Pancreas (tissue), 10 donors: ENCODE results near the gene RNF169. TPM values are rescaled to one million over a fixed set of nuclear protein-coding genes. Genes with fewer than 3 reads are reported as not detected.

Experiments used
- ATAC-seq, 4 donors: fragments of 200-7000 bp; cut with Tn5 transposase; one replicate each; pipeline versions ENCODE4 v1.8.0 to v1.9.1; 2020; ENCODE audit warnings: mild to moderate bottlenecking in 4 of 4, moderate library complexity in 4 of 4
- DNase-seq, 6 donors: peaks; one replicate each; pipeline ENCODE4 v3.0.0-alpha.2; 2020
- FAIRE-seq: peaks from 2 replicates; lab custom pipeline; 2012; peaks lifted over from hg19 to GRCh38; lab: Jason Lieb, UNC
- H3K27ac ChIP-seq, 4 donors: fragments of 200-600 bp; sonication (generic); 1 replicate in 3 of 4; 2 replicates in 1 of 4; pipeline versions ENCODE4 v1.5.0 to v1.8.0; 2020
- H3K27me3 ChIP-seq, 4 donors: fragments of 200-600 bp; one replicate each; pipeline ENCODE4 v1.8.0; 2021
- H3K36me3 ChIP-seq, 3 donors: fragments of 200-600 bp; sonication (generic) in 1 of 3; one replicate each; pipeline versions ENCODE4 v1.5.0 to v1.8.0; 2020 to 2021
- H3K4me1 ChIP-seq, 3 donors: fragments of 200-600 bp; one replicate each; pipeline ENCODE4 v1.8.0; 2021
- H3K4me3 ChIP-seq, 4 donors: fragments of 200-600 bp; sonication (generic) in 2 of 4; one replicate each; pipeline versions ENCODE4 v1.5.0 to v1.8.0; 2020 to 2021
- H3K9me3 ChIP-seq, 4 donors: fragments of 200-600 bp; one replicate each; pipeline ENCODE4 v1.8.0; 2021
- CTCF ChIP-seq, 4 donors: fragments of 200-600 bp; sonication (generic) in 3 of 4; IDR thresholded peaks; one replicate each; pipeline versions ENCODE4 v1.5.0 to v1.8.0; 2021; ENCODE audit warnings: antibody characterized with exemption in 4 of 4
- WGBS, 2 donors: extraction: QIAGEN DNeasy Blood & Tissue Kit; methylation state at CpG; one replicate each; pipeline ENCODE4 v1.1.7; 2013; 5-methylcytosine and 5-hydroxymethylcytosine counted together
- intact Hi-C, 3 donors: fragments of 100-400 bp; cut with DNase I; formaldehyde crosslinking; loops; one replicate each; pipeline versions ENCODE4 v1.11.1 to v1.14.2; 2022
- polyA plus RNA-seq, 2 donors: library from polyadenylated mRNA; stranded (reverse); fragments of 200-250 nt; gene quantifications; one replicate each; pipeline ENCODE4 v1.2.3, GENCODE V29; 2013
- total RNA-seq, 6 donors: library from RNA; stranded (reverse); fragmentation: NEBNext Ultra II Directional in 4 of 6; extraction: Animal tissue kit (Norgen Biotek cat#: 25700) in 4 of 6; gene quantifications; one replicate each; pipeline versions ENCODE4 v1.2.1 to v1.2.4, GENCODE V29; 2021 to 2023
- donor health status: healthy with polysubstance abuse.
- donor health status: DM: no; HTN: no; CAD: no; lungs with moderate emphysema.
- donor health status: DM: no; HTN: no; CAD: no.
- donor health status: control.
- donor health status: control.
- donor health status: Bipolar disorder and iron deficiency.
- donor health status: DM: yes; HTN: yes; CAD: no.
- donor health status: DM: no; HTN: no; CAD: no.
- donor health status: DM: no; HTN: no; CAD: no.
- donor health status: DM: yes; HTN: yes; CAD: no.

RNF169 gene
- total and polyA plus RNA-seq, 8 donors = 2.3 to 12.0 (median 6.9) TPM

- no peak overlapping the region for H3K27ac ChIP-seq
- no peaks in the 10 kb centered on the region for H3K27me3 ChIP-seq
- no peak overlapping the region for H3K4me3 ChIP-seq
- ATAC-seq = no peak
- TF ChIP-seq CTCF (IDR thresholded peaks at IDR 0.05) = no peak
- no peaks in the 10 kb centered on the region for H3K4me1 ChIP-seq
- H3K9me3 ChIP-seq = no peaks in the 10 kb centered on the region
- no peaks in the 10 kb centered on the region for H3K36me3 ChIP-seq
- no peak for DNase-seq
- no peak for FAIRE-seq
- intact Hi-C loops = no loop called here
Measured at GRCh38 chr11:74809801-74810200, 61.2 kb downstream of the RNF169 start.

GRCh38 chr11:74815966-74816365 is 67.3 kb downstream of the RNF169 start:
- Histone ChIP-seq H3K36me3 (no peaks in the 10 kb centered on the region), H3K27ac (no peak overlapping the region), H3K27me3 (no peaks in the 10 kb centered on the region), H3K4me1 (no peaks in the 10 kb centered on the region), H3K9me3 (no peaks in the 10 kb centered on the region), H3K4me3 (no peak overlapping the region)
- ATAC-seq (no peak), FAIRE-seq (no peak), DNase-seq (no peak)
- intact Hi-C loops = no loop called here
- WGBS, 2 donors = 67 to 79% methylated on average over 3 of the region's 3 CpGs
- TF ChIP-seq CTCF (IDR thresholded peaks at IDR 0.05) = no peak

GRCh38 chr11:74816664-74817063 is 68.0 kb downstream of the RNF169 start:
- H3K4me3 ChIP-seq = no peak overlapping the region
- no peaks in the 10 kb centered on the region for H3K9me3 ChIP-seq
- TF ChIP-seq CTCF (IDR thresholded peaks at IDR 0.05) = no peak
- ATAC-seq = no peak
- H3K4me1 ChIP-seq = no peaks in the 10 kb centered on the region
- WGBS, 2 donors = 90 to 96% methylated on average over 2 of the region's 2 CpGs
- DNase-seq = no peak
- no peak overlapping the region for H3K27ac ChIP-seq
- H3K36me3 ChIP-seq = no peaks in the 10 kb centered on the region
- intact Hi-C loops = no loop called here
- H3K27me3 ChIP-seq = no peaks in the 10 kb centered on the region
- FAIRE-seq = no peak

- Histone ChIP-seq H3K4me1 (peaks cover 0 to 9% (median 5%) of the 10 kb centered on the region in 3 donors), H3K27me3 (no peaks in the 10 kb centered on the region), H3K36me3 (no peaks in the 10 kb centered on the region), H3K9me3 (no peaks in the 10 kb centered on the region), H3K4me3 (no peak overlapping the region), H3K27ac (no peak overlapping the region)
- WGBS, 2 donors = 72 to 84% methylated on average over 3 of the region's 3 CpGs
- FAIRE-seq (no peak), ATAC-seq (no peak), DNase-seq (no peak)
- intact Hi-C loops = no loop called here
- TF ChIP-seq CTCF (IDR thresholded peaks at IDR 0.05) = no peak
Measured at GRCh38 chr11:74818283-74818946, 69.8 kb downstream of the RNF169 start.

GRCh38 chr11:74819400-74819799 is 70.8 kb downstream of the RNF169 start:
- 93 to 100% methylated on average over 1 of the region's 1 CpG for WGBS, 2 donors
- Histone ChIP-seq H3K27ac (no peak overlapping the region), H3K27me3 (no peaks in the 10 kb centered on the region), H3K4me1 (peaks cover 0 to 9% (median 5%) of the 10 kb centered on the region in 3 donors), H3K36me3 (no peaks in the 10 kb centered on the region), H3K9me3 (peaks cover 0 to 4% (median 2%) of the 10 kb centered on the region in 4 donors), H3K4me3 (no peak overlapping the region)
- FAIRE-seq (no peak), ATAC-seq (no peak), DNase-seq (no peak)
- no peak for TF ChIP-seq CTCF (IDR thresholded peaks at IDR 0.05)
- intact Hi-C loops = no loop called here
